Choroid plexus epithelial cell (primary cell): ENCODE results near the gene KHNYN.

ENCODE experiments used
- DNase-seq: peaks from one replicate; pipeline ENCODE4 v3.0.0-alpha.2; 2010; ENCODE audit warnings: low read depth
- H3K4me3 ChIP-seq: 2 replicates; pipeline ENCODE4 v1.5.1; 2011; ENCODE audit warnings: low read depth, mild to moderate bottlenecking, control low read depth, low read length, moderate library complexity
- TF ChIP-seq, protein P1 (sequence below): conservative IDR thresholded peaks from 2 replicates; pipeline ENCODE4 v1.5.1; 2011; ENCODE audit warnings: low read depth, mild to moderate bottlenecking, control low read depth, inconsistent platforms, low read length, moderate library complexity

The KHNYN gene

DNA sequence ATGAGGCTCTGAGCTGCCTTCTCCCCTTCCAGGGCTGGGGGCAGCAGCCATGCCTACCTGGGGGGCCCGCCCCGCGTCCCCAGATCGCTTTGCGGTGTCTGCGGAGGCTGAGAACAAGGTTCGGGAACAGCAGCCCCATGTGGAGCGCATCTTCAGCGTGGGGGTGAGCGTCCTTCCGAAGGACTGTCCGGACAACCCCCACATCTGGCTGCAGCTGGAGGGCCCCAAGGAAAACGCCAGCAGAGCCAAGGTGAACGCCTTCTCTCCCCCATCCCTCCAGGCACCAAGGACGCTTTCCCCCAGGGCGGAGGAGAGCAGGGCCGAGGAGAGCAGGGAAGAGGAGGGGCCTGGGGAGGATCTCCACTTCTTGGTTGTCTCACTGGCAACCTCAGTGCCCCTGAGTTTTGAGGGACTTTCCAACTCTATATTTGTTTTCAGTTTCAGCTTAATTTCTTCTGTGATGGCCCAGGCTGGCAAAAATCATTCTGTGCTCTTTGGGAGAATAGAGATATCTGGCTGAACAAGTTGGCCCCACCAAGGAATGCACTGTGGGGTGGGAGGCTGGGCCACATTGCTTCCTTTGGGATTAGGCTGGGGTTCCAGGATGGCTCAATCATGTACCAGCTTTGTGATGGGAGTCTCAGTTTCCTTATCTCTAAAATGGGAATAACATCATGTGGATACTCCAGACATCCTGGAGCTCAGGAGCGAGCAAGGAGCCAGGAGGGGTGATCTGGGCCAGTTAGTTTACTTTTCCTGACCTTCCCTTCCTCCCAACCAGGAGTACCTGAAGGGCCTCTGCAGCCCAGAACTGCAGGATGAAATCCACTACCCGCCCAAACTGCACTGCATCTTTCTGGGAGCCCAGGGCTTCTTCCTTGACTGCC, 1.2 kb downstream of the KHNYN start:
- H3K4me3 ChIP-seq = peak overlapping the region; percentile 71
- DNase-seq = peak; percentile 76
- TF ChIP-seq, protein P1, sequence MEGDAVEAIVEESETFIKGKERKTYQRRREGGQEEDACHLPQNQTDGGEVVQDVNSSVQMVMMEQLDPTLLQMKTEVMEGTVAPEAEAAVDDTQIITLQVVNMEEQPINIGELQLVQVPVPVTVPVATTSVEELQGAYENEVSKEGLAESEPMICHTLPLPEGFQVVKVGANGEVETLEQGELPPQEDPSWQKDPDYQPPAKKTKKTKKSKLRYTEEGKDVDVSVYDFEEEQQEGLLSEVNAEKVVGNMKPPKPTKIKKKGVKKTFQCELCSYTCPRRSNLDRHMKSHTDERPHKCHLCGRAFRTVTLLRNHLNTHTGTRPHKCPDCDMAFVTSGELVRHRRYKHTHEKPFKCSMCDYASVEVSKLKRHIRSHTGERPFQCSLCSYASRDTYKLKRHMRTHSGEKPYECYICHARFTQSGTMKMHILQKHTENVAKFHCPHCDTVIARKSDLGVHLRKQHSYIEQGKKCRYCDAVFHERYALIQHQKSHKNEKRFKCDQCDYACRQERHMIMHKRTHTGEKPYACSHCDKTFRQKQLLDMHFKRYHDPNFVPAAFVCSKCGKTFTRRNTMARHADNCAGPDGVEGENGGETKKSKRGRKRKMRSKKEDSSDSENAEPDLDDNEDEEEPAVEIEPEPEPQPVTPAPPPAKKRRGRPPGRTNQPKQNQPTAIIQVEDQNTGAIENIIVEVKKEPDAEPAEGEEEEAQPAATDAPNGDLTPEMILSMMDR = peak; percentile 9

- peak; percentile 97 for DNase-seq
- H3K4me3 ChIP-seq = peak overlapping the region; percentile 71
- TF ChIP-seq, protein P1 = peak; percentile 97
These were observed 2.0 kb downstream of the KHNYN start for GRCh38 chr14:24431569-24432258.

- TF ChIP-seq, protein P1 = no peak
- no peak for DNase-seq
- H3K4me3 ChIP-seq = peak overlapping the region; percentile 71
These were observed 2.7 kb downstream of the KHNYN start for GRCh38 chr14:24432259-24433131.

- TF ChIP-seq, protein P1 = no peak
- no peak for DNase-seq
- no peak overlapping the region for H3K4me3 ChIP-seq
These were observed 4.3 kb downstream of the KHNYN start for GRCh38 chr14:24434036-24434435.

DNA sequence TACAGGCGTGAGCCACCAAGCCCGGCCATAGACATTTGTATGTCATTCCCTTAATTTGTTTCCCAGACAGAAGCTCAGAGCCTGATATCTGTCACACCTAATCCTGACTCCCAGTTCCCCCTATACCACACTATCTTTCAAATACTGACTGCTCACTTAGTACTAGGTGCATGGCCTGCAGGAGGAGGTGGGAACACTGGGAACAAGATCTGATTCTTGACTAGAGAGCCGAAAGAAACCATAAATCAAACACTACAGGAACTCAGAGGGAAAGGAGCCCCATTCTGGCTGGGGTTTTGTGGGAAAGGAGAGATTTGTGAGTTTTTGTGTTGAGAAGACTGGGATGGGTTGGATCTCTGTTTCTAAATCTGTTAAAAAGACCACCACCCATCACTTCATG, 4.9 kb downstream of the KHNYN start:
- no peak overlapping the region for H3K4me3 ChIP-seq
- TF ChIP-seq, protein P1 = no peak
- DNase-seq = no peak

GRCh38 chr14:24435192-24435810, 5.5 kb downstream of the KHNYN start:
- no peak overlapping the region for H3K4me3 ChIP-seq
- no peak for DNase-seq
- TF ChIP-seq, protein P1 = no peak
